ENCODE results near the gene ZNF701.
"Not testable (repeated sequence)": the region's sequence is repeated elsewhere in the genome, so short reads cannot be mapped to it uniquely, and the experiment has no call there.

- not testable (repeated sequence) for TF ChIP-seq ZNF76 (tag by site-specific recombination; IDR thresholded peaks at IDR 0.05; ENCODE audit: borderline replicate concordance, low read depth); CTCF (tag by site-specific recombination; IDR thresholded peaks at IDR 0.05); ZNF391 (tag by site-specific recombination; IDR thresholded peaks at IDR 0.05; ENCODE audit: borderline replicate concordance, low read depth); ZNF571 (tag by site-specific recombination; IDR thresholded peaks at IDR 0.05); ZNF791 (tag by site-specific recombination; IDR thresholded peaks at IDR 0.05); ZSCAN18 (tag by site-specific recombination; IDR thresholded peaks at IDR 0.05); SP2 (tag by site-specific recombination; IDR thresholded peaks at IDR 0.05)
These were observed 31.3 kb upstream of the ZNF701 start for GRCh38 chr19:52538815-52539214.
